ENCODE measurements around the gene ATXN7. TPM values are rescaled to one million over a fixed set of nuclear protein-coding genes. Genes with fewer than 3 reads are reported as not detected.

The ATXN7 gene
- total RNA-seq, 2 experiments from 2014 or later = 289 to 304 TPM

GRCh38 chr3:63817225-63817624 is 46.4 kb upstream of the ATXN7 start:
- Mint-ChIP-seq H3K36me3 (ENCODE audit: low read depth) (no peaks in the 10 kb centered on the region), H3K4me1 (ENCODE audit: low read depth) (peaks cover 6% of the 10 kb centered on the region), H3K27ac (no peak overlapping the region), H3K27me3 (no peaks in the 10 kb centered on the region), H3K9me3 (no peaks in the 10 kb centered on the region), H3K4me3 (no peak overlapping the region)
- Histone ChIP-seq H3K27ac (ENCODE audit: low read depth in 1 of 2, low read length in 2 of 2) (no peak overlapping the region), H3K36me3 (ENCODE audit: insufficient read depth, low read length) (no peaks in the 10 kb centered on the region), H3K27me3 (ENCODE audit: control insufficient read depth in 1 of 2, insufficient read depth in 2 of 2, low read length in 2 of 2) (no peaks in the 10 kb centered on the region), H3K4me1 (ENCODE audit: insufficient read depth, low read length) (no peaks in the 10 kb centered on the region), H3K4me3 (ENCODE audit: low read length) (no peak overlapping the region), H3K9me3 (ENCODE audit: control insufficient read depth in 1 of 2, insufficient read depth in 1 of 2, low read length in 2 of 2) (no peaks in the 10 kb centered on the region)
- CTCF ChIA-PET = no interaction called here
- intact Hi-C loops (cut with DNase I, micrococcal nuclease) = loop anchor here (2.0 to 5.0 kb wide), 4 partner anchors 460 to 1615 kb away; no protein-coding TSS in a partner anchor
- no peak for DNase-seq
- ATAC-seq (ENCODE audit: poor library complexity) = no peak
- POLR2A ChIA-PET = no interaction called here
- no peak for TF ChIP-seq CTCF (IDR thresholded peaks at IDR 0.05)

GRCh38 chr3:63818282-63819150 is 45.2 kb upstream of the ATXN7 start:
- Histone ChIP-seq H3K4me3 (ENCODE audit: low read length) (no peak overlapping the region), H3K9me3 (ENCODE audit: control insufficient read depth in 1 of 2, insufficient read depth in 1 of 2, low read length in 2 of 2) (no peaks in the 10 kb centered on the region), H3K27ac (ENCODE audit: low read depth in 1 of 2, low read length in 2 of 2) (no peak overlapping the region), H3K36me3 (ENCODE audit: insufficient read depth, low read length) (no peaks in the 10 kb centered on the region), H3K27me3 (ENCODE audit: control insufficient read depth in 1 of 2, insufficient read depth in 2 of 2, low read length in 2 of 2) (no peaks in the 10 kb centered on the region), H3K4me1 (ENCODE audit: insufficient read depth, low read length) (no peaks in the 10 kb centered on the region)
- H3K27me3 Mint-ChIP-seq = no peaks in the 10 kb centered on the region
- POLR2A ChIA-PET = no interaction called here
- peaks cover 6% of the 10 kb centered on the region for H3K4me1 Mint-ChIP-seq (ENCODE audit: low read depth)
- no peak overlapping the region for H3K27ac Mint-ChIP-seq
- intact Hi-C loops (cut with DNase I, micrococcal nuclease) = loop anchor here (1.0 to 5.0 kb wide), 5 partner anchors 468 to 1617 kb away; no protein-coding TSS in a partner anchor
- peak; percentile 91 for TF ChIP-seq CTCF (IDR thresholded peaks at IDR 0.05)
- no peak overlapping the region for H3K4me3 Mint-ChIP-seq
- CTCF ChIA-PET = interaction anchor here (0.7 to 1.6 kb wide), 3 partner anchors 16 to 1617 kb away, joined by 3 to 4 read pairs (median 4); no protein-coding TSS in a partner anchor
- no peaks in the 10 kb centered on the region for H3K9me3 Mint-ChIP-seq
- peak; percentile 26 to 77 (median 49) for DNase-seq
- ATAC-seq (ENCODE audit: poor library complexity) = peak; percentile 61
- no peaks in the 10 kb centered on the region for H3K36me3 Mint-ChIP-seq (ENCODE audit: low read depth)

GRCh38 chr3:63819151-63819398 is 44.6 kb upstream of the ATXN7 start, which contains the start of gene C3orf49:
C3orf49 (plus strand) TSS chr3:63819299; CDS start chr3:63819472, 173 bp downstream.
- Mint-ChIP-seq H3K4me1 (ENCODE audit: low read depth) (peaks cover 6% of the 10 kb centered on the region), H3K9me3 (no peaks in the 10 kb centered on the region), H3K27me3 (no peaks in the 10 kb centered on the region), H3K27ac (no peak within 1 kb of the TSS), H3K36me3 (ENCODE audit: low read depth) (no peaks in the 10 kb centered on the region), H3K4me3 (no peak within 1 kb of the TSS)
- Histone ChIP-seq H3K9me3 (ENCODE audit: control insufficient read depth in 1 of 2, insufficient read depth in 1 of 2, low read length in 2 of 2) (no peaks in the 10 kb centered on the region), H3K27ac (ENCODE audit: low read depth in 1 of 2, low read length in 2 of 2) (no peak within 1 kb of the TSS), H3K4me3 (ENCODE audit: low read length) (no peak within 1 kb of the TSS), H3K4me1 (ENCODE audit: insufficient read depth, low read length) (no peaks in the 10 kb centered on the region), H3K27me3 (ENCODE audit: control insufficient read depth in 1 of 2, insufficient read depth in 2 of 2, low read length in 2 of 2) (no peaks in the 10 kb centered on the region), H3K36me3 (ENCODE audit: insufficient read depth, low read length) (no peaks in the 10 kb centered on the region)
- ChIA-PET CTCF (interaction anchor here (1.6 kb wide), 1 partner anchor 1618 kb away, joined by 4 read pairs; no protein-coding TSS in a partner anchor), POLR2A (no interaction called here)
- TF ChIP-seq CTCF (IDR thresholded peaks at IDR 0.05) = no peak
- intact Hi-C loops (cut with DNase I, micrococcal nuclease) = loop anchor here (2.0 to 5.0 kb wide), 4 partner anchors 468 to 1617 kb away; no protein-coding TSS in a partner anchor
- ATAC-seq (ENCODE audit: poor library complexity) (no peak), DNase-seq (no peak)

Data from CD4-positive, alpha-beta T cell (primary cell).